Measurements from ENCODE around the gene ANKRD45. TPM values are rescaled to one million over a fixed set of nuclear protein-coding genes. Genes with fewer than 3 reads are reported as not detected.
A peak's percentile ranks its signal among the peaks of the same experiment; 100 is the strongest.
"Not testable (repeated sequence)": the region's sequence is repeated elsewhere in the genome, so short reads cannot be mapped to it uniquely, and the experiment has no call there.

ANKRD45 gene
- total RNA-seq, 4 donors from 2014 or later, result not detected

DNA sequence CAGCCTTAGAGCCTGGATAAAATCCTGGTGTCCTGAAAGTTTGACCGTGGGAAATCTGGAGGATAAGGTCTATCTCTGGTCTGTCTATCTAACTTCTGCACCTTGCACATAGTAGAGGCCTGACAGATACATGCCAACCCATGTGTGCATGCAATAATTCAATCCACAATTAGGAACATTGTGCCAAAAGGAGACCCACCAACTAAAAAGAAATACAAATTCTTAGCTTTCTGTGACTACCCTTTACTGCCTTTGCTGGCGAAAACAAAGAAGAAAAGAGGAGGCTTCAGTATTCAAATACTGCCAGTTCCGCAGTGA lies 44.7 kb upstream of the ANKRD45 start:
- DNase-seq (no peak), ATAC-seq (no peak)
- H3K4me3 ChIP-seq, result peak overlapping the region; percentile 80 to 98 (median 84)
- no peak for TF ChIP-seq POLR2A (IDR thresholded peaks at IDR 0.05)
- TF ChIP-seq, protein P1, sequence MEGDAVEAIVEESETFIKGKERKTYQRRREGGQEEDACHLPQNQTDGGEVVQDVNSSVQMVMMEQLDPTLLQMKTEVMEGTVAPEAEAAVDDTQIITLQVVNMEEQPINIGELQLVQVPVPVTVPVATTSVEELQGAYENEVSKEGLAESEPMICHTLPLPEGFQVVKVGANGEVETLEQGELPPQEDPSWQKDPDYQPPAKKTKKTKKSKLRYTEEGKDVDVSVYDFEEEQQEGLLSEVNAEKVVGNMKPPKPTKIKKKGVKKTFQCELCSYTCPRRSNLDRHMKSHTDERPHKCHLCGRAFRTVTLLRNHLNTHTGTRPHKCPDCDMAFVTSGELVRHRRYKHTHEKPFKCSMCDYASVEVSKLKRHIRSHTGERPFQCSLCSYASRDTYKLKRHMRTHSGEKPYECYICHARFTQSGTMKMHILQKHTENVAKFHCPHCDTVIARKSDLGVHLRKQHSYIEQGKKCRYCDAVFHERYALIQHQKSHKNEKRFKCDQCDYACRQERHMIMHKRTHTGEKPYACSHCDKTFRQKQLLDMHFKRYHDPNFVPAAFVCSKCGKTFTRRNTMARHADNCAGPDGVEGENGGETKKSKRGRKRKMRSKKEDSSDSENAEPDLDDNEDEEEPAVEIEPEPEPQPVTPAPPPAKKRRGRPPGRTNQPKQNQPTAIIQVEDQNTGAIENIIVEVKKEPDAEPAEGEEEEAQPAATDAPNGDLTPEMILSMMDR (IDR thresholded peaks at IDR 0.05 in 4 of 5, conservative IDR thresholded peaks at IDR 0.05 in 1 of 5), result no peak
- peak overlapping the region; percentile 80 to 92 (median 85) for H3K27ac ChIP-seq
- in situ Hi-C loops (cut with MboI; ENCODE audit: low sequenced_read_pairs in 4 of 4), result loop anchor here in 1 of 4 donors (25.0 kb wide), 1 partner anchor 302 kb away; no protein-coding TSS in a partner anchor
- no peaks in the 10 kb centered on the region for H3K9me3 ChIP-seq
- peaks cover 22% of the 10 kb centered on the region in 2 donors for H3K4me1 ChIP-seq
- H3K36me3 ChIP-seq, result no peaks in the 10 kb centered on the region
- intact Hi-C loops (cut with DNase I; ENCODE audit: low total_unique reads), result loop anchor here (5.0 kb wide), 1 partner anchor 237 kb away; the partner anchor contains the start of gene PRDX6
- H3K27me3 ChIP-seq, result peaks cover 0 to 5% (median 0%) of the 10 kb centered on the region in 3 donors

DNA sequence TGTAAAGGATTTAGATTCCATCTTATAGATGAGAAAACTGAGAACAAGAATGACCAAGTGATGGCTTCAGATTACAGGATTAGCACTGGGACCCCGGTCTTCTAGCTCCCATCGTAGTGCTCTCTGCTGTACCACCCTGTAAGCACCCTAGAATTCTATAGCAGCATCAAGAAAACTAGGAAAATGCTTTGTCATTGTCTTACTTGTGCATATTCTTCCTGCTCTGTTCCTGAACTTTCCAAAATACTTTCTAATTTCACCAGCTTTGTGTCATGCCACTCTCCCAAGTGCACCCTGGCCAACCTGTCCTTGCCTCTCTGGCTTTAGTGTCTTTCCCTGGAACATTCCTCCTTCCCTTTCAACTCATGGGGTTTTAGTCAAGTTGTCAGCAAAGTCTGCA lies 39.1 kb upstream of the ANKRD45 start:
- no peak overlapping the region for H3K4me3 ChIP-seq
- no peak for TF ChIP-seq POLR2A (IDR thresholded peaks at IDR 0.05)
- TF ChIP-seq, protein P1 (IDR thresholded peaks at IDR 0.05 in 4 of 5, conservative IDR thresholded peaks at IDR 0.05 in 1 of 5), result no peak
- intact Hi-C loops (cut with DNase I; ENCODE audit: low total_unique reads), result no loop called here
- H3K4me1 ChIP-seq, result no peaks in the 10 kb centered on the region
- no peaks in the 10 kb centered on the region for H3K36me3 ChIP-seq
- H3K27ac ChIP-seq, result no peak overlapping the region
- no peaks in the 10 kb centered on the region for H3K9me3 ChIP-seq
- DNase-seq, result no peak
- ATAC-seq, result no peak
- in situ Hi-C loops (cut with MboI; ENCODE audit: low sequenced_read_pairs in 4 of 4), result loop anchor here in 1 of 4 donors (25.0 kb wide), 1 partner anchor 296 kb away; no protein-coding TSS in a partner anchor
- H3K27me3 ChIP-seq, result peaks cover 0 to 5% (median 0%) of the 10 kb centered on the region in 3 donors

DNA sequence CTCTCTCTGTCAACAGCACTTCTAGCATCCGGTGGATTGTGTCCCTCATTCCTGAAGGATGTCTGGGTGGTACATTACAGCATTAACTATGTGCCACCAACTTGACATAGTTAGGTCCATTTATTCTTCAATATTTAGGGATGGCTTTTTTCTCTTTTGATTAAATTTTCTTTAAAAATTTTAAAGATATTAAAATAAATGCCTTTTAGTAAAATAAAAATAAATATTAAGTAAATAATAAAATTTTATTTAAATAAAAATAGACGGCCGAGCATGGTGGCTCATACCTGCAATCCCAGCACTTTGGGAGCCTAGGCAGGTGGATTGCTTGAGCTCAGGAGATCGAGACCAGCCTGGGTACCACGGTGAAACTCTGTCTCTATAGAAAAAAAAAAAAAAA lies 35.5 kb upstream of the ANKRD45 start:
- H3K36me3 ChIP-seq, result no peaks in the 10 kb centered on the region
- TF ChIP-seq, protein P1 (IDR thresholded peaks at IDR 0.05 in 4 of 5, conservative IDR thresholded peaks at IDR 0.05 in 1 of 5), result no peak
- TF ChIP-seq POLR2A (IDR thresholded peaks at IDR 0.05), result no peak
- H3K27ac ChIP-seq, result no peak overlapping the region
- intact Hi-C loops (cut with DNase I; ENCODE audit: low total_unique reads), result no loop called here
- ATAC-seq (no peak), DNase-seq (no peak)
- H3K4me3 ChIP-seq, result no peak overlapping the region
- in situ Hi-C loops (cut with MboI; ENCODE audit: low sequenced_read_pairs in 4 of 4), result loop anchor here in 1 of 4 donors (25.0 kb wide), 1 partner anchor 293 kb away; no protein-coding TSS in a partner anchor
- H3K4me1 ChIP-seq, result no peaks in the 10 kb centered on the region
- H3K27me3 ChIP-seq, result no peaks in the 10 kb centered on the region
- no peaks in the 10 kb centered on the region for H3K9me3 ChIP-seq

DNA sequence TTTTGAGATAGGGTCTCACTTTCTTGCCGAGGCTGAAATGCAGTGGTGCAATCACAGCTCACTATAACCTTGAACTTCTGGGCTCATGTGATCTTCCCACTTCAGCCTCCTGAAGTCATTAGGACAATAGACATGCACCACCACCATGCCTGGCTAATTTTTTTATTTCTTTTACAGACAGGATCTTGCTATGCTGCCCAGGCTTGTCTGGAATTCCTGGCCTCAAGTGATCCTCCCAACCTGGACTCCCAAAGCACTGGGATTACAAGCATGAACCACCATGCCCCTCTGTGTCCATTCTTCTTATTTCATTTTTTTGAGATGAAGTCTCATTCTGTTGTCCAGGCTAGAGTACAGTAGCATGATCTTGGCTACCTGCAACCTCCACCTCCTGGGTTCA lies 33.1 kb upstream of the ANKRD45 start:
- ATAC-seq (no peak), DNase-seq (no peak)
- no peaks in the 10 kb centered on the region for H3K9me3 ChIP-seq
- H3K36me3 ChIP-seq, result no peaks in the 10 kb centered on the region
- H3K4me3 ChIP-seq, result no peak overlapping the region
- intact Hi-C loops (cut with DNase I; ENCODE audit: low total_unique reads) (no loop called here), in situ Hi-C loops (cut with MboI; ENCODE audit: low sequenced_read_pairs in 4 of 4) (loop anchor here in 1 of 4 donors (25.0 kb wide), 1 partner anchor 290 kb away; no protein-coding TSS in a partner anchor)
- TF ChIP-seq, protein P1 (IDR thresholded peaks at IDR 0.05 in 4 of 5, conservative IDR thresholded peaks at IDR 0.05 in 1 of 5), result no peak
- TF ChIP-seq POLR2A (IDR thresholded peaks at IDR 0.05), result no peak
- H3K27me3 ChIP-seq, result no peaks in the 10 kb centered on the region
- no peak overlapping the region for H3K27ac ChIP-seq
- H3K4me1 ChIP-seq, result no peaks in the 10 kb centered on the region

DNA sequence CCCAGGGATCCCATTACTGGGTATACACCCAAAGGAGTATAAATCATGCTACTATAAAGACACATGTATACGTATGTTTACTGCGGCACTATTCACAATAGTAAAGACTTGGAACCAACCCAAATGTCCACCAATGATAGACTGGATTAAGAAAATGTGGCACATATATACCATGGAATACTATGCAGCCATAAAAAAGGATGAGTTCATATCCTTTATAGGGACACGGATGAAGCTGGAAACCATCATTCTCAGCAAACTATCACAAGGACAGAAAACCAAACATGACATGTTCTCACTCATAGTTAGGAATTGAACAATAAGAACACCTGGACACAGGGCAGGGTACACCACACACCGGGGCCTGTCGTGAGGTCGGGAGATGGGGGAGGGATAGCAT lies 31.6 kb upstream of the ANKRD45 start:
- in situ Hi-C loops (cut with MboI; ENCODE audit: low sequenced_read_pairs in 4 of 4), result loop anchor here in 1 of 4 donors (25.0 kb wide), 1 partner anchor 289 kb away; no protein-coding TSS in a partner anchor
- H3K36me3 ChIP-seq; H3K27ac ChIP-seq; H3K4me3 ChIP-seq; ATAC-seq; intact Hi-C loops (cut with DNase I; ENCODE audit: low total_unique reads); H3K27me3 ChIP-seq; H3K9me3 ChIP-seq; H3K4me1 ChIP-seq; DNase-seq: not testable (repeated sequence)

All from gastrocnemius medialis (tissue), 4 donors.